ENCODE measurements around the gene TSHR.
"Not testable (repeated sequence)": the region's sequence is repeated elsewhere in the genome, so short reads cannot be mapped to it uniquely, and the experiment has no call there.

The TSHR gene

GRCh38 chr14:80955416-80955941, at the start of gene TSHR:
Gene TSHR (plus strand): TSS chr14:80955621. CDS start chr14:80955681, 60 bp downstream.
- no peak for DNase-seq (ENCODE audit: low read depth)

- DNase-seq (ENCODE audit: low read depth) = no peak
These were observed 49.1 kb upstream of the TSHR start for GRCh38 chr14:80906336-80906735.

GRCh38 chr14:80906946-80907345, 48.5 kb upstream of the TSHR start:
- no peak for DNase-seq (ENCODE audit: low read depth)

DNA sequence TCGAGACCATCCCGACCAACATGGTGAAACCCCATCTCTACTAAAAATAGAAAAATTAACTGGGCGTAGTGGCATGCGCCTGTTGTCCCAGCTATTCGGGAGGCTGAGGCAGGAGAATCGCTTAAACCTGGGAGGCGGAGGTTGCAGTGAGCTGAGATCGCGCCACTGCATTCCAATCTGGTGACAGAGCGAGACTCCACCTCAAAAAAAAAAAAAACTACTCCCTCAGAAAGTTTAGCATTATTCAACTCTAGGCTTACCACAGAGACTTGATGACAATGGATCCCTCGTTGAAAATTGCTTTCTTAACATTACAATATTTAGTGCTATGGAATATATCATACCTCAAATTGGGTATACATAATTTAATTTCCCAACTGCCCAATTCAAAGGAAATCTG, 43.4 kb upstream of the TSHR start:
- not testable (repeated sequence) for DNase-seq (ENCODE audit: low read depth)

GRCh38 chr14:80919622-80920021, 35.8 kb upstream of the TSHR start:
- DNase-seq (ENCODE audit: low read depth) = no peak

GRCh38 chr14:80923368-80923767, 32.1 kb upstream of the TSHR start:
- no peak for DNase-seq (ENCODE audit: low read depth)

DNA sequence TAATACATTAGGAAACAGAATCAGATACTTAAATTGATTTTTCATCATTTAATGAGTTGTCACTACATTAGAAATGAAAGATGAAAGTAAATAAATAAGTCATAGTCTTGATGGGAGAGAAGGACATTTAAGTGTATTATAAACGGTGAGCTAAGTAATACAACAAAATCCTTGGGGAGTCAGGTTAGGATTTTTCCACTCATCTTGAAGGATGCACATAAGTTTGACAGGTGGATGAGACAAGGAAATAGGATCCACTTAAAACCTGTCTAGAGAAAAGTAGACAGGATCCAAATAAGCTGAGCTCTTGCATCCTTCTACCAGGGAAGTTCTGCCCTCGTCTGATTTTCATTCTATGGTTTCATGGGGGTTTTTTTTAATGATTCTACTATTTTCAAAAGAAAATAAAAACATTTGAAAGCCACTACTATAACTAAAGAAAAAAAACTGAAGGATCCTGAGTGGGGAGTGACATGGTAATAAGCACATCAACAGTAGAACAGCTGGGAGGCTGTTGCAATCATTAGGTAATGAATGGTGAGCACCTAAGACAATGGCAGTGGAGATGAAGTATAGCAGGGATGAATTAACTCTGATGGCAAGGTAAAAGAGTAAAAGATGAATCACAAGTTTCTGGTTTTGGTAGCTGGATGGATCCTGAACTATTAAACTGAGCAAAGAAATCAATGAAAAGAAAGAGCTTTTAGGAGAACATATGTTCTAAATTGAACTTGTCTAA, 30.9 kb upstream of the TSHR start:
- no peak for DNase-seq (ENCODE audit: low read depth)

DNA sequence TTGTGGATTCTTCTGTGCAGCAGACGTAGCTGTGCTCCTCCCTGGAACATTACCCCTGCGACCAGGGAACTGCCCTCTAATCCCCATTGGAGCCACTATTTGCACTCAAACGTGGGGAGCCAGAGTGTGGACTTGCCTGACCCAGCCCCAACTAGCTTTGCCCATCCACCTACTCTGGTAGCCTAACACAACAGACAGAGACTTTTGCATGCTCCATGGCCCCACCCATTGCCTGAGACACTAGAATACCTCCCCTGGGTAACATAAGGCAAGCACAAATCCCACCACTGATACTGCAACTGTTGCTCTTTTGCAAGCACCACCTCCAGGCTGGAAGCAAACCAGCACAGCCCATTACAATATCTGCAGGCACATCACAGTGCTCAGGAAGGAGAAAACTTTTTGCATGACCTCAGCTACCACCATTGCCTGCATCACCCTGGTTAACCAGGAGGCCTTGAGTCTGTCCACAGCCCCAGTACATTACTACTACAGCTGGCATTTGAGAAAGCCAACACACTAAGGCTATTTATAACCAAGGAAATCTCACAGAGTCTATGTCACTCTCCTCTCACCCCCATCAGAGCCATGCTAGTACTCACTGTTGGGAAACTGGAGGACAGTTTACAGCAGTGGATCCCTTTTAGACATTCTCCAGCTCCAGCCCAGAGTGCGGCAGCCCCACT, 28.9 kb upstream of the TSHR start:
- DNase-seq (ENCODE audit: low read depth) = no peak

- DNase-seq (ENCODE audit: low read depth) = no peak
These were observed 28.1 kb upstream of the TSHR start for GRCh38 chr14:80927083-80927989.

DNA sequence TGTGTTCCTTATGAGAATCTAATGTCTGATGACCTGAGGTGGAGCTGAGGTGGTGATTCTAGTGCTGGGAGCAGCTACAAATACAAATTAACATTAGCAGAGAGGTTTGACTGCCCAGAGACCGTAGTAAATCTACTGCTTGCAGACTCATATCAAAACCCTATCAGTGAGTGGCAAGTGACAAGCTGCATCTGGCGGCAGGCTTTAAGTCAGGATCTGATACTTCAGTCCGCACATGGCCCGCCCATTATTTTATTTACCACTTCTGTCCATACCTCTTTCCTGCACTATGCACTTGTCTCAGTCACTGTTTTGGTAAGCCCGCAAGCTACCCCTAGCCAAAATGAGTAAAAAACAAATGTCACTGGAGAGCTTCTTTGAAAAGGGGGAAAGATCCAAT, 25.3 kb upstream of the TSHR start:
- no peak for DNase-seq (ENCODE audit: low read depth)

DNA sequence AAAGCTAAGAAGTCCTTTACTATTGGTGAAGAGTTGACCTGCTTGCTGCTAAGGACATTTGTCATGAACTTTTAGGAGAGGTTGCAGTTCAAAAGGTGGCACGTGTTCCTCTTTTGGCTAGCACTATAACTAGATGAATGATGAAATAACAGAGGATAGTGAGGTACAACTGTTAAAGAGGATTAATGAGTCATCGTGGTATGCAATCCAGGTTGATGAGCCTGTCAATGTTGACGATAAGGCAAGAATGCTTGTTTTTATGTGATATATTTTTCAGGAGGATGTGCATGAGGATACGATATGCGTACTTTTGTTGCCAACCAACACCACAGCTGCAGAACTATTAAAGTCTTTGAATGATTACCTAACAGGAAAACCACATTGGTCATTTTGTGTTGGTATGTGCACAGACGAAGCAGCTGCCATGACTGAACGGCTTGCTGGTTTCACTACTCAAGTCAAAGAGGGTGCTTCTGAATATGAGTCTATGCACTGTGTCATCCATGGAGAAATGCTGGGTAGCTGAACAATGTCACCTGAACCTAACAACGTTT, 24.5 kb upstream of the TSHR start:
- no peak for DNase-seq (ENCODE audit: low read depth)

DNA sequence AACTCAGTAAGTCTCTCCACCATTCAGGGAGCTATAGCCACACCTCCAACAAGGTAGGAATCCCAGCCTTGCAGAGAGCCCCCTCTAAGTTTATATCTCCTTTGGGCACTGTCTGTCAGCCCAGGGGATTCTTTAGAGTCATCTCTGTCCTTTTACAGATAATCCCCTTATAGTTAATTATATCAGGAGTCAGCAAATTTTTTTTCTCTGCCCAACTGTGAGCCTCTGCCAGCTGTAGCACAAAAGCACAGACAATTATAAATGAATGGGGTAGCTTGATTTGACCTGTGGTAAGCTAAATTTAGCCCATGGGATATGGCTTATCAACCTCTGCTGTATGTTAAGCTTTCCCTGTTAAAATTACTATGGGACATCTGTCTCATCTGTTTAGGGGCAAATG, 22.1 kb upstream of the TSHR start:
- no peak for DNase-seq (ENCODE audit: low read depth)

GRCh38 chr14:80933686-80934085, 21.7 kb upstream of the TSHR start:
- DNase-seq (ENCODE audit: low read depth) = no peak

- no peak for DNase-seq (ENCODE audit: low read depth)
These were observed 15.3 kb upstream of the TSHR start for GRCh38 chr14:80940146-80940545.

DNA sequence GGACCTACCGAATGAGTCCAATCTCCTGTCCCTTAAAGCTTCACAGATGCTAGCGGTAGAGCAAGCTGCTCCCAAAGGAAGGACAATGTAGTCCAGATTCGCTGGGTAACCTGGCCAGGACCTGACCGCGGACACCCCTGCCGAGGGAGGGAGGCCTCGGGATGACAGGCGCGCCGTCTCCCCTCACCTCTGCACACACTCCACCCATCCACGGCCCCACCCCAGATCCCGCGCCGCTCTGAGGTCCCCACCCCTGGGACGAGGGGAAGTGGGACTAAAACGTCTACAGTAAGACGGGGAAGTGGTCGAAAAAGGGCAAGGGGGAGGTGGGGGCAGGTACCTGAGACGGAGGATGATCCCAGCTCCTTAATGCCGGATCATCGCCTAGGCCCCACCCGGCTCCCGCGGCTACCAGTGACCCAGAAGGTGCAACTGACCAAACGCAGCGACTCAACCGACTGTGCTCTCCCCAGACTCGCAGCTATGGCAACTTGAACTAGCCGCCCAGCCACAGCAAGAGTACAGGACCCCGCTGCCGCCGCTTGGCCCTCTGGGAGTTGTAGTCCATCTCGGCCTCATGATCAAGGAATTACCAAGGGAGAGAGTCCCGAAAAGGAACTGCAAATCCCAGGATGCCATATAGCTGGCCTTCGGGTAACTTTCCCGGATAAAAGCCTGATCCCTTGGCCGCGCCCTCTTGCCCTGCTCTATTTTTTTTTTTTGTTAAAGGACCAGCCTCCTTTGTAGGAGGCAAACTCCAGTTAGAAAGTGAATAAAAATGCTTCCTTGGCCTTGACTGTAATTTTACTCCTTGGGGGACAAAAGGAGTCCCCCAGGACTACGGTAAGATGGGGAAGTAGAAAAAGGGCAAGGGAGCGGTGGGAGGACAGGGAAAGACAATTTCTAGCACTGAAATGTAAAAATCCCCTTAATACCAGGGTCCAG, 13.9 kb upstream of the TSHR start, which contains the start of gene CEP128:
Gene CEP128, minus strand, starts transcription at position 498 of the 945 bp plus-strand sequence.
- peak; percentile 67 for DNase-seq (ENCODE audit: low read depth)

- DNase-seq (ENCODE audit: low read depth) = no peak
These were observed 13.2 kb upstream of the TSHR start for GRCh38 chr14:80942191-80942600.

- DNase-seq (ENCODE audit: low read depth) = no peak
These were observed 10.4 kb upstream of the TSHR start for GRCh38 chr14:80944861-80945617.

- DNase-seq (ENCODE audit: low read depth) = no peak
These were observed 9.2 kb upstream of the TSHR start for GRCh38 chr14:80946187-80946586.

GRCh38 chr14:80946797-80947196, 8.6 kb upstream of the TSHR start:
- no peak for DNase-seq (ENCODE audit: low read depth)

DNA sequence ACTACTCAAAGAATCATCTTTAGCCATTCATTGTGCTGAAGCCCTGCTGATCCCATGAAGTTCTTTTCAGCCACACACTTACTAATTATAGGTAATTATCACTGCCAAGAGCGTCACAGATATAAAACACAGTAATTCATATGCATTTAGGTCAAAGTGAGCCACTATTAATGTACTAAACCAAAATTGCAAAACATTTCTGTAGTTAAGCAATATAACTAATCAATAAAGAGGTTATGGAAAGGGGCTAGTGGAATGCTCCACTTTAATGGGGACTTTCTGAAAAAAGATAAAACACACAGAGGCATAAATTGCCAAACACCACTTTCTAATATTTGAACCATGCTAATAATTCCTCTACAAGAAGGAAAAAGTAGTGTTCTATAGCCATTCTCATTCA, 7.1 kb upstream of the TSHR start:
- no peak for DNase-seq (ENCODE audit: low read depth)
